KG1 (cell line): ENCODE measurements around the gene DNM3.

Experiments used
- DNase-seq: peaks from one replicate; lab custom pipeline; 2025; lab: John Stamatoyannopoulos, UW

DNM3 gene

DNA sequence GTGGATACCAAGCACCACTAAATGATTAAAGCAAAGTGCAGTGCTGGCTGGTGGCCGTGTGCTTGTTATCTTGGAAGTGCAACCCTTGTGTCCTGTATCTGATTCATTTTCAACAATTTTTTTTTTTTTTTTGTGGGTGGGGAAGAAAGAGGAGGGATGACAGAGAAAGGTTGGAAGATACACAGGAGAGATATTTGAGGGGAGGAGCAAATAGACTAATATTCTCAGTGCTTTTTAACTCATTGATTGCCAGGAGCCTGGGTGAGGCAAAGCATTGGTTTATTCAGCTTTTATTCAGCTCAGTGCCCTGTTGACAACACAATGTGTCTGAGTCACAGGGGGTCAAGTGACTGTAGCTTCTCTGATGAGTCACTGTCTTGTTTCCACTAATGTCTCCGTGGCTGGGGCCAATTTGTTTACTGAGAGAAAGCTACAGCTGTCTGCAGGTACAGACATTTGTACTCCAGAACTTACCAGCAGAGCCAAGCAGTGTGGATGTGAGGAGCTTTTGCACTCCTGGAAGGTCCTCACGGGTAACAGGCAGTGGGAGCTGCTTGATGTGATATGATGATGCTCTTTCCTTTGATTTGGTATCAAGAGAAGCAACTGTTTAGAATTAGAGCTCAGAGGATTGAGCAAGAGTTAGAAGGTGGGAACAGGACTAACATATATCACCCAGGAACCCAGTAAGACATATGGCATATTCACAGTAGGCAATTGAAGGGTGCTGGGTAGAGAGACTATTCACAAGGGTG lies 23.6 kb upstream of the DNM3 start:
- no peak for DNase-seq

- DNase-seq: no peak
Measured at GRCh38 chr1:171819946-171820345, 21.4 kb upstream of the DNM3 start.

- DNase-seq: no peak
Measured at GRCh38 chr1:171826973-171827372, 14.3 kb upstream of the DNM3 start.

DNA sequence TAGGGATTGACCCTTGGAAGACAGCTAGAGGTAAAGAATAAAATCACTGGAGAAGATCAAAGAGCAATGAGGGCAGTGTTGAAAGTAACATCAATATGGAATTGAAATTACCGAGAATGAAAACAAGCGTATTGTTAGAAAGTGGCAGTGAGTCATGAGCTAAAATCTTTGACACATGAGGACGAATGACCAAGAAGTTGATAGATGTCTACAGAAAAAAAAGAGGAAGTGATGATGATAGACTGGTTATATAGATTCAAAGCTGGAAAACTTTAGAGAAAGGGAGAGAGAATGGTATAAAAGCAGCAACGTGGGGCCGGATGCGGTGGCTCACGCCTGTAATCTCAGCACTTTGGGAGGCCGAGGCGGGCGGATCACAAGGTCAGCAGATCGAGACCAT lies 12.5 kb upstream of the DNM3 start:
- no peak for DNase-seq

- DNase-seq: no peak
Measured at GRCh38 chr1:171833091-171833825, 8.0 kb upstream of the DNM3 start.

DNA sequence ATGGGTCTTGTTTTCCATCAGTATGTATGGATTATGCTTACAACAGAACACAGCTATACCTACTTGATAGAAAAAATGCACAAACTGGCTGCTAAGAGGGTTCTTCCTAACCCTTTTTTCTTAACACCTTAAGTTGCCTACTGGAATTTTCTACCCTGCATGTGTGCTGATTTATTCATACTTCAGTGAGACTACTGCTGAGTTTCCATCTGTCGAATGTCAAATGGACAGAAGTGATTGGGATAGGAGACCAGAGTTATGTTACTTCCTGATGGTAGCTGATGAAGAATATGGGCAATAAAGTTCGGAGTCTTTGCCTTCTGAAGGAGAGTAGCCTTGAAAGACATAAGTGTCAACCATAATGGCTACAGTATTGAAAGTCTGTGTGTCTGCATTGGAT lies 6.5 kb upstream of the DNM3 start:
- no peak for DNase-seq

GRCh38 chr1:171835891-171836290 lies 5.4 kb upstream of the DNM3 start:
- no peak for DNase-seq

- no peak for DNase-seq
Measured at GRCh38 chr1:171841931-171842761, 848 bp downstream of the DNM3 start.

DNA sequence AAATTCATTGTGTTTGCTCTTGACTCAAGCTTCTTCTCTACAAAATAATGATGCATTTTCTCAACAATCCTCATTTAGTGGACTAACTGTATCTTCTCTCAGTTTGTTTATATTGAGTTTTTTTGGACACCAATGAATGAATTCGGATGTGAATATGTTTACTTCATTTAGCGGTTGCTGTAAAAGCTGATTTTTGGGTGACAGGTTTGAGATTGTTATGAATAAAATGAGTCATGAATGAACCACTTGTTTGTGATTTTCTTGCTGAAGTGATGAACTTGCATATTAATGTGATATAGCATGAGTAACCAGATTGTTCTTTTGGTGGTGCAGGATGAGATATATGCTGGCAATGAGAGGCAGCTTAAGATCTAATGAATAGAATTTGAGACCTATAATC lies 3.1 kb downstream of the DNM3 start:
- DNase-seq: no peak

GRCh38 chr1:171845998-171846397 lies 4.7 kb downstream of the DNM3 start:
- no peak for DNase-seq

DNA sequence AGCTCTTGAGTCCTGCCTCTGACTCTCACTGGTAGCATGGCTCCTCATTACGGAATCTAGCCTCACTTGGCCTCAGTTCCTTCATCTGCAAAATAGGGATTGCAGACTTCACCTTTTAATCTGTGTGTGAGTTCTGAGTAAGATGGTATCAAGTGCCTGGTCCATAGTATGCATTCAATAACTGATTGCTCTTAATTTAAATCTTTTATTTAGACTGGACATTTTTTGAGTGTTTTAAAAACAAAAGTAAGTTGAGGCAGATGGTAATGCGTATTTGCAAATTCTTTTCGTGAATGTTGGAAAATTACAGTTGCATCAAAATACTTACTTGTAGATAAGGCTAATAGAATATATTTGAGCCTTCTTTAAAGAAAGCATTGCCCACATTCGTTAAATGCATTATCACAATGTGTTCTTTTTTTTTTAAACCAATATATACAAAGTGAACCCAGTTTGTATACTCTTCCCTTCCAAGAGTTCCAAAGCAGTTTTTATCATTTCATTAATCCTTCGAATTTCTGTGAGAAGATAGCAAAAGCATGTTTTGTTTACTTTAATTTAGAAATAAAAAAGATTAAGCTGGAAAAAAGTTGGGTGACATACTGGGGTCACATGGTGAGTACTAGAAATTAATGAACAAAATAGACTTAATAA lies 8.1 kb downstream of the DNM3 start:
- no peak for DNase-seq

DNA sequence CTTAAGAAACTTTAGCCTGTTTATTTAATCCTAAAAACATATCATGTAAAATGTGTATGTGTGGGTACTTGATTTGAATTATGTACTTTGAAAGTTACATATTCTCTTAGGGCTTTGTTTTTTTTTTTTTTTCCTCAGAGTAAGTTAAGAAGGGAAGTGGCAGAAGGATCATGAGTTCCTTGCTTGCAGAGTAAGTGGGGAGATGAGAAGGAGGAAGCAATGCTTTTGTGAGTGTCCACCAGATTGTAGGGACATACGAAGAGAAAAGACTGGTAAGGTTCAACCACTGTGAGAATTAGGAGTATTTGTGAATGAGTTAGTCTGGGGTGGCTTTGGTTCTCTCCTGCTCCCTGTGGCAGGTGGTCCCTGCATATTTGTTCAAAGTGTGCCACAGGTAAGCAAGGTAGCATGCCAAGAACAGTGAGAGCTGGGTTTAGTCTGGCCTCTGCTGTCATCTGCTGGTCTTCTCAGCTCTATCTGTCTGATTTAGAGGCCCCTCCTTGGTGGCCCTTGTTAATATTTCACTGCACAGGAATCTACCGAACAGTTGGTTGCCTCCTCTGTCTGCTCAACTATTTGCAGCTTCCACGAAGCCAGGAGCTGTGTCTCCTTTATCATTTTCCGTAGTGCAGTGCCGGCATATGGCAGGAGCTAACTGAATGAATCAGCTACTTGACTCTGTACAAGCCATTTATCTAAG lies 9.5 kb downstream of the DNM3 start:
- DNase-seq: no peak

GRCh38 chr1:171852272-171852671 lies 11.0 kb downstream of the DNM3 start:
- no peak for DNase-seq

GRCh38 chr1:171855381-171855780 lies 14.1 kb downstream of the DNM3 start:
- DNase-seq: no peak

- no peak for DNase-seq
Measured at GRCh38 chr1:171858696-171859095, 17.4 kb downstream of the DNM3 start.

DNA sequence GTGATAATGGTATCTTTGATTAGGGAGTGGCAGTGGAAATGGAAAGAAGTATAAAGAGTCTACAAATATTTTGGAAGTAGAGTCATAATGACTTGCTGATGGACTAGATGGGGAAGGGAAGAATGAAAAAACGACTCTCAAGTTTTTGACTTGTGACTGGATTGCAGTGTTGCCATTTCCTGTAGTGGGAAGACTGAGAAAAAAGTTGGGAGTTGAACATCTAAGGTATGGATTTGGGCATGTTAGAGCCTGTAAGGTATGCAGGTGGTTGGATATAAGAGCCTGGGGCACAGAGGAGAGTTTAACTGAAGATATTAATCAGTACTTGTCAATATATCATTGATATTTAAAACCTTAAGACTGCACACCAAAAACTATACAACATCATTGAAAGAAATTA lies 19.4 kb downstream of the DNM3 start:
- no peak for DNase-seq

GRCh38 chr1:171863531-171863930 lies 22.2 kb downstream of the DNM3 start:
- no peak for DNase-seq

DNA sequence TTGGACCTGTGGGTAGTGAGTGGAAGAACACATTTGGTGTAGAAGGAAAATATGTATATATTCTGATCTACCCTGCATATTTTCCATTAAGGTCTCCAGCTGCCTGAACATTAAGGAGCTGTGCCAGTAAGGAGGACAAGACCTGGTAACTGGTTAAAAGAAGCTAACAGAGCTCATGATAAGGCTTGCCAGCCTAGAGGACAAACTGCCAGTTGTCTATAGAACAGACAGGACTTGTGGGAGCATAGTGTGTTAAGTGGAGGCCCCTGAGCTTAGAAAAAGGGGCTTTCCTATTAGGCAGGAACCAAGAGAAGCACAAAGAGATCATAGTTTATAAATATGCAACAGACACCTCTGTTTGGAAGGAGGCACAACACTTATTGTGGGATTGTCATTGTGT lies 23.0 kb downstream of the DNM3 start:
- no peak for DNase-seq

DNA sequence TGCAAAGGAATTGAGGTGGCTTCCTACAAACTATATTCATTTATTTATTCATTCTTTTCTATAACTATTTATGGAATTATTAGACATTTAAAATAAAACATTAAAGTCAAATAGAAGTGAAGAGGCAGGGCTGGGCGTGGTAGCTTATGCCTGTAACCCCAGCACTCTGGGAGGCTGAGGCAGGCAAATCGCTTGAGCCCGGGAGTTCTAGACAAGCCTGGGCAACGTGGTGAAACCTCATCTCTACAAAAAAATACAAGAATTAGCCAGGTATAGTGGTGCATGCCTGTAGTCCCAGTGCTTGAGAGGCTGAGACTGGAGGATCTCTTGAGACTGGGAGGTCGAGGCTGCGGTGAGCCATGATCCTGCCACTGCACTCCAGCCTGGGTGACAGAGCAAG lies 23.8 kb downstream of the DNM3 start:
- no peak for DNase-seq

DNA sequence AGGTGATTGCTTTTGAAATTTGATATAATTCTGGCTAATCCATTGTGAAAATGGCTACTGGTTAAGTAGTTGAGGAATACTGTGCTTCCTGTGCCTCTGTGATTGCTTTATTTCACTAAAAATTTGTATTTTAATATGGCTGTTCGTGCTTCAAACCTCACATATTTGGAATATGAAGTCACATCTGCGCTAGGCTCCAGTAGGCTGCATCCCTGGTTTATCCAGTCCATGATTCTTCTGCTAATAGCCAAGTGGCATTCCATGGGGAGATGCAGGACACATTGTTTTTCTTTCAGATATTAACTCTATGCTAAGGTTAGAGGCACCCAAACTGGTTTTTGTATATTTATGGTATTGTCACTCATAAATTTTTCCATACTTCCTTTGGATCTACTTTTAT lies 25.9 kb downstream of the DNM3 start:
- DNase-seq: no peak

GRCh38 chr1:171868217-171868803 lies 27.0 kb downstream of the DNM3 start:
- DNase-seq: no peak
